GM21423 (cell line): ENCODE measurements around the gene GAGE13.
"Not testable (repeated sequence)": the region's sequence is repeated elsewhere in the genome, so short reads cannot be mapped to it uniquely, and the experiment has no call there.

Source experiments
- ATAC-seq: cut with Tn5 transposase; IDR thresholded peaks from one replicate; pipeline ENCODE4 v1.9.1; 2021; ENCODE audit warnings: mild to moderate bottlenecking, moderate library complexity; ENCODE audit not compliant: unreplicated experiment

The GAGE13 gene

GRCh38 chrX:49323735-49324134, 7.6 kb upstream of the GAGE13 start:
- ATAC-seq: not testable (repeated sequence)

- not testable (repeated sequence) for ATAC-seq
Measured at GRCh38 chrX:49330421-49330820, 961 bp upstream of the GAGE13 start.

- ATAC-seq: not testable (repeated sequence)
Measured at GRCh38 chrX:49331841-49332240, 459 bp downstream of the GAGE13 start.

GRCh38 chrX:49341449-49341848, 10.1 kb downstream of the GAGE13 start:
- not testable (repeated sequence) for ATAC-seq

- not testable (repeated sequence) for ATAC-seq
Measured at GRCh38 chrX:49344496-49345175, 13.3 kb downstream of the GAGE13 start.

- ATAC-seq: not testable (repeated sequence)
Measured at GRCh38 chrX:49345402-49345801, 14.0 kb downstream of the GAGE13 start.

- not testable (repeated sequence) for ATAC-seq
Measured at GRCh38 chrX:49346150-49346549, 14.8 kb downstream of the GAGE13 start.
